Mesothelial cell of epicardium (in vitro differentiated cells): ENCODE results near the gene RNF8. TPM values are rescaled to one million over a fixed set of nuclear protein-coding genes. Genes with fewer than 3 reads are reported as not detected.
A peak's percentile ranks its signal among the peaks of the same experiment; 100 is the strongest.

Source experiments
- DNase-seq, 2 experiments: peaks; one replicate each; pipeline ENCODE4 v3.0.0; 2021; ENCODE audit warnings: low spot score in 2 of 2; ENCODE audit not compliant: unreplicated experiment in 2 of 2
- H3K27ac Mint-ChIP-seq: 2 replicates; pipeline ENCODE4 v1.8.0; 2021; ENCODE audit warnings: mixed read lengths
- H3K27me3 Mint-ChIP-seq: 2 replicates; pipeline ENCODE4 v1.8.0; 2021; ENCODE audit warnings: low read depth, mixed read lengths
- H3K36me3 Mint-ChIP-seq: 2 replicates; pipeline ENCODE4 v1.8.0; 2021; ENCODE audit warnings: mixed read lengths
- H3K4me1 Mint-ChIP-seq: 2 replicates; pipeline ENCODE4 v1.8.0; 2021; ENCODE audit warnings: mixed read lengths
- H3K4me3 Mint-ChIP-seq: 2 replicates; pipeline ENCODE4 v1.8.0; 2021; ENCODE audit warnings: mild to moderate bottlenecking, moderate library complexity, mixed read lengths
- H3K9me3 Mint-ChIP-seq: 2 replicates; pipeline ENCODE4 v1.8.0; 2021; ENCODE audit warnings: mixed read lengths
- total RNA-seq: library from RNA; stranded (reverse); gene quantifications from 3 replicates; pipeline ENCODE4 v1.2.1, GENCODE V29; 2021
- TF ChIP-seq, protein P1 (sequence below): fragments of 200-600 bp; sonication (generic); IDR thresholded peaks from one replicate; pipeline ENCODE4 v1.5.0; 2021; ENCODE audit warnings: antibody characterized with exemption; ENCODE audit not compliant: unreplicated experiment

RNF8 gene
- total RNA-seq, 1 donor from 2014 or later: 22.6 TPM

DNA sequence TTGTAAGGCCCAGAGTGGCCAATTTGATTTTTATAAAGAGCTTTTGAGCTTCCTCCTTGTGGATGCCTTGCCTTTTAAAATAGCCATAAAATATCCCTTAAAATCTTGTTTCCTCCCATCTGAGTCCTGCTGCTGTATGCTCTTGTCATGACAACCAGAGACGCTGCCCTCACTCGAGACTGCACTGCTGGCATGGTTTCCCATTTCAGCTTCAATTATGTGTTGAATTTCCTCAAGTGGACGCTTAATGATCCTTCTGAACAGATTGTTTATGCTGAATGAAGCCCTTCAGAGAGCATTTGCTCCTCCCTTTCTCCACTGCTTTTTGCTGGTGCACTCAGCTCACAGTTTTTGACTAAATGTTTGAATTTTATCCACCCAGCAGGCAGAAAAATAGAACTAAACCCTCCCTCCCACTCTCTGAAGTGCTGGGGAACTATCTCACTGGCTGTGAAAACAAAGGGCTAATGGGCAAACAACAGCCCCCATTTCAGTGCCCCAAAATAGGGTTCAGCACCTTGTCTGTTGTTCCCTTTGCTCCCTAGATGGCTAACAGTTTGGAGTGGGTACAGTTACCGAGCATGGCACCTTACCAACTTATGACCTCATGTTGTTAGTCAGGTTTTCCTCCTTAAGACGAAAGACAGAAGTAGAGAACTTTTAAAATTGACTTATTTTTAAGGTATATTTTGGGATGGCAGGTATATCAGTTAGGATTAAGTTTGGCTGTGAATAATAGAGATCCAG, 45.5 kb upstream of the RNF8 start:
- DNase-seq: no peak
- H3K4me3 Mint-ChIP-seq: no peak overlapping the region
- H3K4me1 Mint-ChIP-seq: peaks cover 16% of the 10 kb centered on the region
- TF ChIP-seq, protein P1, sequence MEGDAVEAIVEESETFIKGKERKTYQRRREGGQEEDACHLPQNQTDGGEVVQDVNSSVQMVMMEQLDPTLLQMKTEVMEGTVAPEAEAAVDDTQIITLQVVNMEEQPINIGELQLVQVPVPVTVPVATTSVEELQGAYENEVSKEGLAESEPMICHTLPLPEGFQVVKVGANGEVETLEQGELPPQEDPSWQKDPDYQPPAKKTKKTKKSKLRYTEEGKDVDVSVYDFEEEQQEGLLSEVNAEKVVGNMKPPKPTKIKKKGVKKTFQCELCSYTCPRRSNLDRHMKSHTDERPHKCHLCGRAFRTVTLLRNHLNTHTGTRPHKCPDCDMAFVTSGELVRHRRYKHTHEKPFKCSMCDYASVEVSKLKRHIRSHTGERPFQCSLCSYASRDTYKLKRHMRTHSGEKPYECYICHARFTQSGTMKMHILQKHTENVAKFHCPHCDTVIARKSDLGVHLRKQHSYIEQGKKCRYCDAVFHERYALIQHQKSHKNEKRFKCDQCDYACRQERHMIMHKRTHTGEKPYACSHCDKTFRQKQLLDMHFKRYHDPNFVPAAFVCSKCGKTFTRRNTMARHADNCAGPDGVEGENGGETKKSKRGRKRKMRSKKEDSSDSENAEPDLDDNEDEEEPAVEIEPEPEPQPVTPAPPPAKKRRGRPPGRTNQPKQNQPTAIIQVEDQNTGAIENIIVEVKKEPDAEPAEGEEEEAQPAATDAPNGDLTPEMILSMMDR: no peak
- H3K36me3 Mint-ChIP-seq: peaks cover 7% of the 10 kb centered on the region
- no peaks in the 10 kb centered on the region for H3K27me3 Mint-ChIP-seq
- no peaks in the 10 kb centered on the region for H3K9me3 Mint-ChIP-seq
- H3K27ac Mint-ChIP-seq: peak overlapping the region; percentile 88

DNA sequence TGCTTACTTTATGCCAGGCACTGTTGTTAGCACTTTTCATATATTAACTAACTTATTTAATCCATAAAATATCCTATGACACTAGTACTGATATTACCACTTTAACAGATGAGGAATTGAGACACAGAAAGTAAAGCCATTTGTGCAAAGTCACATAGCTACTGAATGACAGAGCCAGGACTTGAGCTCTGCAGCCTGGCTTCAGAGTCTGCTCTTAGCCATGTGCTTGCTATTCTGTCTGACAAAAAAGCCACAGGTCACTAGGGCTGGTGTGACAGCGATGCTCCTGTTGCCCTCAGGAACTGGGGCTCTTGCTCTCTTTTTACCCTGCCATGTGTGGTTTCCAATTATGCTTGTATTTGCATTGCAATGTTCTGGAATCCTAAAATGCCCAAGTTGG, 44.7 kb upstream of the RNF8 start:
- H3K27me3 Mint-ChIP-seq: no peaks in the 10 kb centered on the region
- H3K27ac Mint-ChIP-seq: no peak overlapping the region
- no peak for DNase-seq
- peaks cover 11% of the 10 kb centered on the region for H3K4me1 Mint-ChIP-seq
- peaks cover 13% of the 10 kb centered on the region for H3K36me3 Mint-ChIP-seq
- H3K9me3 Mint-ChIP-seq: no peaks in the 10 kb centered on the region
- H3K4me3 Mint-ChIP-seq: no peak overlapping the region
- TF ChIP-seq, protein P1: no peak

GRCh38 chr6:37309692-37310091, 44.1 kb upstream of the RNF8 start:
- peaks cover 11% of the 10 kb centered on the region for H3K4me1 Mint-ChIP-seq
- H3K4me3 Mint-ChIP-seq: no peak overlapping the region
- TF ChIP-seq, protein P1: no peak
- no peaks in the 10 kb centered on the region for H3K9me3 Mint-ChIP-seq
- DNase-seq: no peak
- no peaks in the 10 kb centered on the region for H3K27me3 Mint-ChIP-seq
- H3K36me3 Mint-ChIP-seq: peaks cover 16% of the 10 kb centered on the region
- no peak overlapping the region for H3K27ac Mint-ChIP-seq

DNA sequence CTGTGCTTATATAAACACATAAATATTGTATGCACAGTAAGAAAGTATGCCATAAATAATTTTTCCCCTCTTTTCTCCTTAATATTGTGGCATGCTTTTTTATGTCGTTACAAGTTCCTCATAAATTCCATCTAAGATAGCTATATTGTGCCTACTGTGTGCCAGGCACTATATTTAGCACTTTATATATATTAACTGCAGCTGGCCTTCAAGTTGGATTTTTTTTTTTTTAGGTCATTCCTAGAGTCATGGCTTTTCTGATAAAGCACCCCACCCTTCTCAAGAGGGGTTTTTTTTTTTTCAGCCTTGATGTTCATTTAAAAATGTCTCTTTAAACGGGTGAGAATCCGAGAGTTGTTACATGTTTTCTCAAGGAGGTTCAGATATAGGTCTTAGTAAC, 42.8 kb upstream of the RNF8 start:
- TF ChIP-seq, protein P1: no peak
- Mint-ChIP-seq H3K27ac (no peak overlapping the region), H3K36me3 (peaks cover 17% of the 10 kb centered on the region), H3K9me3 (no peaks in the 10 kb centered on the region), H3K27me3 (no peaks in the 10 kb centered on the region), H3K4me3 (no peak overlapping the region), H3K4me1 (peaks cover 11% of the 10 kb centered on the region)
- no peak for DNase-seq

GRCh38 chr6:37311741-37312473, 41.9 kb upstream of the RNF8 start:
- H3K27me3 Mint-ChIP-seq: no peaks in the 10 kb centered on the region
- H3K4me1 Mint-ChIP-seq: peaks cover 11% of the 10 kb centered on the region
- H3K36me3 Mint-ChIP-seq: peaks cover 20% of the 10 kb centered on the region
- H3K9me3 Mint-ChIP-seq: no peaks in the 10 kb centered on the region
- no peak overlapping the region for H3K27ac Mint-ChIP-seq
- no peak overlapping the region for H3K4me3 Mint-ChIP-seq
- TF ChIP-seq, protein P1: no peak
- no peak for DNase-seq
